MG63 (cell line): ENCODE data around the gene IVNS1ABP. TPM values are rescaled to one million over a fixed set of nuclear protein-coding genes. Genes with fewer than 3 reads are reported as not detected.
A peak's percentile ranks its signal among the peaks of the same experiment; 100 is the strongest.
"Not testable (repeated sequence)": the region's sequence is repeated elsewhere in the genome, so short reads cannot be mapped to it uniquely, and the experiment has no call there.

ENCODE experiments used
- DNase-seq: peaks from one replicate; pipeline ENCODE4 v3.0.0-alpha.2; 2020
- H3K27me3 ChIP-seq: fragments of 250-450 bp; sonication (Bioruptor Pico); 2 replicates; pipeline ENCODE4 v1.5.1; 2020; ENCODE audit warnings: mild to moderate bottlenecking, moderate library complexity
- H3K36me3 ChIP-seq: fragments of 250-450 bp; sonication (Bioruptor Pico); 2 replicates; pipeline ENCODE4 v1.5.1; 2020; ENCODE audit warnings: mild to moderate bottlenecking, moderate library complexity
- H3K4me3 ChIP-seq: fragments of 250-450 bp; sonication (Bioruptor Pico); 2 replicates; pipeline ENCODE4 v1.5.1; 2020; ENCODE audit warnings: mild to moderate bottlenecking, moderate library complexity
- H3K9me3 ChIP-seq: fragments of 250-450 bp; sonication (Bioruptor Pico); 2 replicates; pipeline ENCODE4 v1.5.1; 2020; ENCODE audit warnings: mild to moderate bottlenecking, moderate library complexity
- total RNA-seq: library from RNA; depleted of rRNA; stranded (reverse); fragments of >200 nt; shearing (Covaris generic); gene quantifications from 2 replicates; pipeline ENCODE4 v1.2.3, GENCODE V29; 2014; ENCODE audit warnings: low replicate concordance

Gene IVNS1ABP
- total RNA-seq, 1 experiment from 2014 or later, result 28.5 TPM

DNA sequence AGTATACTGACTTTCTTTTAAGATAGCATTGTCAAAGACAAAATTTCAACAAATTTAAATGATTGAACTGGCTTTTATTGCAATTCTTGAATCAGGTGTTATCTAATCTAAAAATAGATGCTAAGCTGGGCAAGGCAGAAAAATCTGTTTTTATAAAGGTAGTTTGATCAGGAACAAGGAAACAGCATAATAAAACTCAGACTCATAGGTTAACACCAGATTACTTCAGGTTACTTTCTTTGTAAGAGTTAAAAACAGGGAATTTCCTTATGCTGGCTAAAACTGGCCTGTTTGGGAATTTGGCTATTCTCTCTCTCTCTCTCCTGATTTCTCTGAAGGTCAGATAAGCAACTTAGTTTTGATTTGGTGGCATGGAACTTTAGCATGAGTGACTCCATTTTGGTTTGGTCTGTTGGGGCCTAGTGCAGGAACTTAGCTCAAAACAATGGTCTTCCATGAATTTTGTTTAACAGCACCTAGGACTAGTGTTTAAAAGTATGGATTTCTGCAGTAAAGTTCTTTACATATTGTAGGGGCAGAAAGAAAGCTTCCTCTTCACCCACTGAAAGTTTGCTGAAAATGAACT lies 24.2 kb upstream of the IVNS1ABP start:
- DNase-seq, result no peak
- Histone ChIP-seq H3K27me3 (no peaks in the 10 kb centered on the region), H3K9me3 (no peaks in the 10 kb centered on the region), H3K4me3 (no peak overlapping the region), H3K36me3 (no peaks in the 10 kb centered on the region)

DNA sequence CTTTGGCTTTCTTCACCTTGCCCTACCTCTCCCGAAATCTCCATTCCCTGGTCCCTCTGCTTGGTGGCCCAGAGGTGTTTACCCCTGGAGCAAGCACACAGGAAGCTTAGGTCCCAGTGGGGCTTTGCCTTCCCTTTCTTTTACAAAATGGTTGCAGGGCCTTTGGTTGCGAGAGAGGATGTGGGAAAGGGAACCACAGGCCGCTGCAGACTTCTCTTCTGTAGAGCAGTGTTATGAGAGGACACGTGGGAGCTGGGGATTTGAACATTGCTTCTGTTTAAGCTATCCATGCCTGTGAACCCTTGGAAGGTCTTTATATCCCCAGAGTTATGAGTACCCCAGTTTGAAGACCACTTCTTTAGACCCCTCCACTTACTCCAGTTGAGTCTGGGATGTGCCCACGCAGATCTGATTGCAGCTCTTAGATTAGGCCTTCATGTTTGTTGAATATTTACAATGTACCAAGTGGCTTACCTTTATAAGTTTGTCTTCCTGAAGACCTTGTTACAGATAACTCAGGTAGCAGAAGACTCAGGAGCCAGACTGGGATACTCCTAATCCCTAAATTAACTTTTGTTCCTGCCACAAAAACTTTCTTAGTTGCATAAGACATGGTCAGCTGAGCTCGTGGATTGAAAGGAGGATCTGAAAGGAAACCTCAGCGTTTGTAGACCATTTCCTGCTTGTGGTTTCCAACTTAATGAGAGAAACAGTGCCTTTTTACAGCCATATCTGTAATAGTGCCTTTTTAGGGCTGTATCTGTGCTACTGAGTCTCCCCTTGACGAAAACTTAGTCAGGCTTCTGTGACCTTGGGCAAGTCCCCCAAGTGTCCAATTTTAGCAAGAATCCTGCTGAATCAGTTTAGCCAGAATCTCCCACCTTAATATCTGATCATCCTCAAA lies 21.9 kb upstream of the IVNS1ABP start:
- Histone ChIP-seq H3K27me3 (no peaks in the 10 kb centered on the region), H3K4me3 (no peak overlapping the region), H3K9me3 (no peaks in the 10 kb centered on the region), H3K36me3 (no peaks in the 10 kb centered on the region)
- no peak for DNase-seq

DNA sequence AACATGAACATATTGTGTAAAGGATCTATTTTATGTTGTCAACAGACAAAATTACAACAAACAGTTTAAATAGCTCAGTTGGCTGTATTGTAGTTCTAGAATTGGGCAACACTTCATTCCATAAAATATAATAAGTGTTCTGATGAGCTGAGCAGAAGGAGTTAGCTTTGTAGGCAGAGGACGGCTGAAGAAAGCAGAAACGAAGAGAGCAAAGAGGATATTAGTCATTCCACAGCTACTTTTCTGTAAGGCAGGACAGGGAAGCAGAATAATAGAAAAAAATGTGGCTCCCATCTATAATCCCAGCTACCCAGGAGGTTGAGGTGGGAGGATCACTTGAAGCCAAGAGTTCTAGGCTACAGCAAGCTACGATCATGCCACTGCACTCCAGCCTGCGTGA lies 20.2 kb upstream of the IVNS1ABP start:
- no peak for DNase-seq
- Histone ChIP-seq H3K27me3 (no peaks in the 10 kb centered on the region), H3K36me3 (no peaks in the 10 kb centered on the region), H3K4me3 (no peak overlapping the region), H3K9me3 (no peaks in the 10 kb centered on the region)

DNA sequence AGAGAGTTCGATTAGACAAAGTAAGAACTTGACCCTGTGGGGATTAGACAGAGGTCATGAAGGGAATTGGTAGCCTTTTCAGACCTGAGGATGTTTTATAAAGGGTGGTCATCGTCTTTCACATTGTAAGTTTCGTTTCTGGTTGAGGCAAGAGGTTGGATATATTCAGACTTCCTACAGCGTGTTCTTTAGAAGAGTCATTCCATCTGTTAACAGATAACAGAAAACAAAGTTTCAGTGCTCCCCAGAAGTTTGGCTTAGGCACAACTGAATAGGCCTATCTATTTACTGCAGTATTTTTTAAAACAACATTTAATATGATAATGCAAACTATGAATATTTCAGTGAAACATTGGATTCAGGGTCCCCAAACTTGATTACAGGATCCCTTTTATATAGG lies 17.1 kb upstream of the IVNS1ABP start:
- Histone ChIP-seq H3K9me3 (no peaks in the 10 kb centered on the region), H3K27me3 (no peaks in the 10 kb centered on the region), H3K4me3 (no peak overlapping the region), H3K36me3 (no peaks in the 10 kb centered on the region)
- DNase-seq, result no peak

DNA sequence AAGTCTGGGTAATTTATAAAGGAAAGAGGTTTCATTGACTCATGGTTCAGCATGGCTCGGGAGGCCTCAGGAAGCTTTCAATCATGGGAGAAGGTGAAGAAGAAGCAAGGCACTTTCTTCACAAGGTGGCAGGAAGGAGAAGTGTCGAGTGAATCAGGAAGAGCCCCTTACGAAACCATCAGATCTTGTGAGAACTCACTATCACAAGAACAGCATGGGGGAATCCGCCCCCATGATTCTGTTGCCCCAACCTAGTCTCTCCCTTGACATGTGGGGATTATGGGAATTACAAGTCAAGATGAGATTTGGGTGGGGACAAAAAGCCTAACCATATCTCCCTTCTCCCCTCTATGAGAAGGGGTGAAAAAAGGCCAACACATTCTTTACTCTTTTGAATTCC lies 11.2 kb upstream of the IVNS1ABP start:
- DNase-seq, result no peak
- H3K9me3 ChIP-seq, result no peaks in the 10 kb centered on the region
- no peaks in the 10 kb centered on the region for H3K36me3 ChIP-seq
- H3K27me3 ChIP-seq, result no peaks in the 10 kb centered on the region
- no peak overlapping the region for H3K4me3 ChIP-seq

DNA sequence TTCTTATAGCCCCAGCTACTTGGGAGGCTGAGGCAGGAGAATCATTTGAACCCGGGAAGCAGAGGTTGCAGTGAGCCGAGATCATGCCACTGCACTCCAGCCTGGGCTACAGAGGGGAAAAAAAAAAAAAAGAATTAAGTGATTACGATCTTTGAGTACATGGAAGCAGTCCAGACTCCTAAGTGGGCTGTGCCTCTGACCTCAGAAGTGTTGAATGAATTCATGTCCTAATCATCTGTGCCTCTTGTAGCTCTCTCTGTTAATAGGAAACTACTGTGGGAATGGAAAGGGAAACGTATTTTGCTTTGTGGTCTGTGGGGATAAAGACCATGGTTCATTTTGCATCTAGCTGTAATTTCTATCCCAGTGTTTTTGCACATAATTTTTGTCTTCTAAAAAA lies 8.4 kb upstream of the IVNS1ABP start:
- DNase-seq, result no peak
- Histone ChIP-seq H3K27me3 (no peaks in the 10 kb centered on the region), H3K9me3 (0 out of 2 replicates have a peak, but pooled peaks cover 3% of the 10 kb centered on the region), H3K36me3 (no peaks in the 10 kb centered on the region), H3K4me3 (no peak overlapping the region)

DNA sequence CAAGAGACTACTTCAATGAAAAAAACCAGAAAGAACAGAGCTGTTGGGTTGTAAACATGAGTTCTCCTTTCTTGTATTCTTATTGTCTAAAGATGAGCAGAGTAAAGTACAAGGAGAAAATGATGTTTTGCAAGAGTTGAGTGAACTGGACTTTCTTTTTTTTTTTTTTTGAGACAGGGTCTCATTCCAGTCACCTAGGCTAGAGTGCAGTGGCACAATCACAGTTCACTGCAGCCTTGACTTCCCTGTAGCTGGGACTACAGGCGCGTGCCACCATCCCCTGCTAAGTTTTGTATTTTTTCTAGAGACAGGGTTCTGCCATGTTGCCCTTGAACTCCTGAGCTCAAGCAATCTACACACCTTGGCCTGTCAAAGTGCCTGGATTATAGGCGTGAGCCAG lies 7.1 kb upstream of the IVNS1ABP start:
- Histone ChIP-seq H3K4me3 (no peak overlapping the region), H3K27me3 (no peaks in the 10 kb centered on the region), H3K9me3 (0 out of 2 replicates have a peak, but pooled peaks cover 3% of the 10 kb centered on the region), H3K36me3 (no peaks in the 10 kb centered on the region)
- no peak for DNase-seq

DNA sequence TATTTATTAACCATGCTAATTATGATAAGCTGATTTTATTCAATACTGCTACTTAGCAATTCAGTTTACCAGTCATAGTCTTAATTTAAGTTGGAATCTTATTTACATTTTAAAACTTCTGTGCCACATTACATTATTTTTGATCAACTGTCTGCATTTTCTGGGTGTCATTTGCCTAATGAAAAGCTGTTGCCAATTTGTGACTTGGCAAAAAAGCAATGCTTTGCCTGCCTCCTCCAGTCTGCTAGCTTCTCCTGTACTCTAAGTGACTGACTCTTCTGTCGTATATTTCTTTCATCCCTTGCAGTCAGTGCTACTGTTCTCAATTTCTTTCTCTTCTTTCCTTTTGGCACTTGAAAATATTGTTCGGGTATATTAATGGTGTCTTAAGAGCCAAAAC lies 5.6 kb upstream of the IVNS1ABP start:
- DNase-seq, result no peak
- H3K9me3 ChIP-seq, result 0 out of 2 replicates have a peak, but pooled peaks cover 3% of the 10 kb centered on the region
- no peaks in the 10 kb centered on the region for H3K27me3 ChIP-seq
- H3K4me3 ChIP-seq, result no peak overlapping the region
- H3K36me3 ChIP-seq, result no peaks in the 10 kb centered on the region

DNA sequence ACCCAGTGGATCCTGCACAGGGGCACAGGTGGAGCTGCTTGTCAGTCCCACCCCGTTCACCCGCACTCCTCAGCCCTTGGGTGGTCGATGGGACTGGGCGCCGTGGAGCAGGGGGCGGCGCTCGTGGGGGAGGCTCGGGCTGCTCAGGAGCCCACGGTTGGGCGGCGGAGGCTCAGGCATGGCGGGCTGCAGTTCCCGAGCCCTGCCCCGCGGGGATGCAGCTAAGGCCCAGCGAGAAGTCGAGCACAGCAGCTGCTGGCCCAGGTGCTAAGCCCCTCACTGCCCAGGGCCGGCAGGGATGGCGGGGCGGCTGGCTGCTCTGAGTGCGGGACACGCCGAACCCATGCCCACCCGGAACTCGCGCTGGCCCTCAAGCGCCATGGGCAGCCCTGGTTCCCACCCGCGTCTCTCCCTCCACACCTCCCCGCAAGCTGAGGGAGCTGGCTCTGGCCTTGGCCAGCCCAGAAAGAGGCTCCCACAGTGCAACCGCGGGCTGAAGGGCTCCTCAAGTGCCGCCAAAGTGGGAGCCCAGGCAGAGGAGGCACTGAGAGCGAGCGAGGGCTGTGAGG lies 4.7 kb upstream of the IVNS1ABP start:
- not testable (repeated sequence) for H3K27me3 ChIP-seq, DNase-seq, H3K36me3 ChIP-seq, H3K4me3 ChIP-seq, H3K9me3 ChIP-seq

DNA sequence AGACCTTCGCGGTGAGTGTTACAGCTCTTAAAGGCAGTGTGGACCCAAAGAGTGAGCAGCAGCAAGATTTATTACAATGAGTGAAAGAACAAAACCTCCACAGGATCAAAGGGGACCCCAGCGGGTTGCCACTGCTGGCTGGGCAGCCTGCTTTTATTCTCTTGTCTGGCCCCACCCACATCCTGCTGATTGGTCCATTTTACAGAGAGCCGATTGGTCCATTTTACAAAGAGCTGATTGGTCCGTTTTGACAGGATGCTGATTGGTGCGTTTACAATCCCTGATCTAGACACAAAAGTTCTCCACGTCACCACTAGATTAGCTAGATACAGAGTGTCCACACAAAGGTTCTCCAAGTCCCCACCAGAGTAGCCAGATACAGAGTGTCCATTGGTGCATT lies 4.1 kb upstream of the IVNS1ABP start:
- not testable (repeated sequence) for H3K36me3 ChIP-seq, H3K4me3 ChIP-seq, H3K27me3 ChIP-seq, H3K9me3 ChIP-seq, DNase-seq

DNA sequence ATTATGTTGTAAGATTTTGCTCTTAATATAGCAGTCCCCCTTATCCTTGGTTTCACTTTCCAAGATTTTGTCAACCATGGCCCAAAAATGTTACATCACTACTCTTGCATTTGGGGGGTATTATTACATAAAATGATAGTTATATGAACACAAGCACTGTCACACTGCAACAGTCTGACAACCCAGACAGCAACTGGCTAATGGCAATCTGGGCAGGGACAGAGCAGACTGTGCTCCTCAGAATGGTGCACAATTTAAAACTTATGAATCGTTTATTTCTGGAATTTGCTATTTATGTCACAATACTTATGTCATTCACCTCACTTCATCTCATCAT lies 2.1 kb upstream of the IVNS1ABP start:
- no peak for DNase-seq
- no peaks in the 10 kb centered on the region for H3K27me3 ChIP-seq
- H3K9me3 ChIP-seq, result 0 out of 2 replicates have a peak, but pooled peaks cover 3% of the 10 kb centered on the region
- peaks cover 7% of the 10 kb centered on the region for H3K36me3 ChIP-seq
- no peak overlapping the region for H3K4me3 ChIP-seq

DNA sequence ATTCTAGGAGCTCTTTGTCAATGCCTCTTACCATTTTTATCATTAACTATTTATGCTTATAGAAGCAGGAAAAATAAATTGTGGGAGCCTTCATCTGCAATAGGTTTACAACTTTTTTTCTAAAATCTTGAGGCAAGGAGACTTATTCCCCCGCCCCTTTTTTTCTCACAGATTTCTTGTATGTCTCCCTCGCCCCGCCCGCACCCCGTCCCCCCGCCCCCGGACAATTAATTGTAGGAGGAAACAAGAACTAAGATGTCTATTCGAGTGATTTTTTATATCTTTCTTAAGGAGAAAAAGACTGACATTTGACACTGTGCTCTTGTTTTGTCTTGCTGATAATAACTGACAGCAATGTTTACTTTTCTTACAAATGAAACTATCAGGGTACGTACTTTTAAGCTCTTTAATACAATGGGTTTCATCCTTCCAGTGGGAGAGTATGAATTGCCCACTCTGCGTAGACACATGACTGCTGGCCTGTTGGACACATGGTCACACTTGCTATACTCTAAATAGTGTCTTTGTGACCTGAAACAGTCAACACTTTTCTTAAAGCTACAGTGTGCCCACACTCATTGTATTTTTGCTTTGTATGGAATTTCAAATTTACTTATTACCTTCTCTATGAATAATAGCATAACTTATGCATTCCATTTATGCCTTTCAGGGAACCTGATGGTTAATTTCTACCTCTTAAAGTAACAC lies 1.5 kb upstream of the IVNS1ABP start:
- Histone ChIP-seq H3K4me3 (peak overlapping the region; percentile 73; the same call in 1 of the 2 replicates), H3K36me3 (peaks cover 7% of the 10 kb centered on the region), H3K9me3 (0 out of 2 replicates have a peak, but pooled peaks cover 3% of the 10 kb centered on the region), H3K27me3 (no peaks in the 10 kb centered on the region)
- DNase-seq, result no peak

DNA sequence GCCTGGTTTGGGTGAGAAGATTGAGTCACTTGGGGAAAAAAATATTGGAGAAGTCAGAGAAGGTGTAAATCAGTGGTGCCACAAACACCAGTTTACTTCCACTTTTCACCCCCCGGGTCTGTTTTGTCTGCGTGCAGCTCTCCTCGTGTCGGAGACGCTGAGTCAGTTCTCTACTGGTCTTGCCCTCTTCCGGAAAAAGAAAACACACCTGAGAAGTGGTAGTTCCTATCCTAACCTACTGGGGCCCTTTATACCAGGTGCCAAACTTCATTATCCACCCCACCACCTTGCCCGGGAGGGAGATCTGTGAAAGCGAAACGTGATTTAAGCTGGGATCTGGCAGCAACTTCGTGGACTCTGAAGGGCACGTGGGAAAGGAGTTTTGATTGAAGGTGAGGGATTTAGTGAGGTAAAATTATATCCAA lies 855 bp upstream of the IVNS1ABP start:
- Histone ChIP-seq H3K27me3 (no peaks in the 10 kb centered on the region), H3K36me3 (peaks cover 12% of the 10 kb centered on the region), H3K9me3 (0 out of 2 replicates have a peak, but pooled peaks cover 3% of the 10 kb centered on the region), H3K4me3 (peak overlapping the region; percentile 73)
- DNase-seq, result peak; percentile 27

DNA sequence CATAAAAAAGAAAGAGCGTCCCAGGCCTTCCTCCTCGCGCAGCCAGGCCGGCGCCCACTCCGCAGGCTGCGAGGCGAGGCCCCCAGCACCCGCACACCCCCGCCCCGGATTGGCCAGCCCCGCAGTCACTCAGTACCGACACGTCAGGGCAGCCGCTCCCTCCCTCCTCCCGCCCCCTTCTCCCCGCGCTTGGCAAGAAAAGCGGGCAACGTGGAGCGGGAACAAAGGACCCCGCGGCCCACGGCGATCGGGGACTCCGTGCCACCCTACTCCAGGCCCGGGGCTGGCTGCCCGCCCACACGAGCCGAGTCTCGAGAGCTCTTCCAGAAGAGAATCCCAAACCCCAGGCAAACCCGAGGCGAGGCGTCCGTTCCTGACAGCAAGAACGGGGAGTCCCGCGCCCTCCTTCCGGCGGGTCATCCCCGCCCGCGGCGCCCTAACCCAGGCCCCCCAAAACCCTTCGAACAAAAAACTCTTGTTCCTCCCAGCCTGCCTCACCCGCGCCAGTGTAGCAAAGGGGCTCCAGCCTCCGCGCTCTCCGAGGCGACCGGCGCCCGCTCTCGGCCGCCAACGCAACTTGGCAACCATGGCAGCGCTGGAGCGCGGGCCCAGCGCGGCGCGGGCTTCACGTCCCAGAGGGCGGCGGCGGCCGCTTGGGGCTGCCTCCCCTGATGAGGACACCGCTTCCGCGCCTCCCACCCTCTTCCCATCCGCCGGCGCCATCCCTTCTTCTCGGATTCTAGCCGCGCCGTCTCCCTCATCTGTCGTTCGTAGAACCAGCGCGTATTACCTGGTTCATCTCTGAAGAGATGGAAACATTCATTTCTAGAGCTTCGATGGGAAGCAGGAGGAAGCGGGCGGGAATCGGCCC lies 645 bp downstream of the IVNS1ABP start:
- H3K9me3 ChIP-seq, result 0 out of 2 replicates have a peak, but pooled peaks cover 1% of the 10 kb centered on the region
- H3K27me3 ChIP-seq, result no peaks in the 10 kb centered on the region
- DNase-seq, result peak; percentile 98
- peak overlapping the region; percentile 73 for H3K4me3 ChIP-seq
- H3K36me3 ChIP-seq, result peaks cover 12% of the 10 kb centered on the region

DNA sequence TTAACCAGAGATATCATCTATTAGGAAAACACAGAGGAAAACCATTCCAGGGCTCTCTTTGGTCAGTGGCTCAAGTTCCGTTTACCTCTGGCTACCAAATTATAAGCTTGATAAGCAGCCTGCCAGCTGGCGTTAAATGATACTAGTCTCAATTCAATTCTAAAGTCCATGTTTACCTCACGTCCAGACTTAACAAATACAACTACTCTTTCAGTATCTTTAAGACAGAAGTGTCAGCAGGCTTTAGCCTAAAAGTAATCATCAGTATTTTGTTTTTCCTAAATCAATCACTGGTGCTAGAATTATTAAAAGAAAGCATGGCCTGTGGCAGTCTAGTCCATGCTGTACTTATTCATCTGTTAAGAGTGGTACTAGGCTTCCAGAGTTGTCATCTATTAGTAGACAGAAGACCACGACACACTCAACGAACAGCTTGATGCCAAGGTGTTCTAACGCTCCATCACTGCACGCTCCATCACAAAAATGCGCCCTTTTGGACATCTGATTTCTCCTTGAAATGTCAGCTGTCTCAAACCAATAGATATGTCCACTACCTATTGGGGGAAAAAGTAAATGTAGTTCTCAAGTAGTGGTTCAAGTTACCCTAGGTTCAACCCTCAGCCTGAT lies 1.5 kb downstream of the IVNS1ABP start:
- Histone ChIP-seq H3K4me3 (peak overlapping the region; percentile 73), H3K27me3 (no peaks in the 10 kb centered on the region), H3K9me3 (no peaks in the 10 kb centered on the region), H3K36me3 (peaks cover 13% of the 10 kb centered on the region)
- no peak for DNase-seq

DNA sequence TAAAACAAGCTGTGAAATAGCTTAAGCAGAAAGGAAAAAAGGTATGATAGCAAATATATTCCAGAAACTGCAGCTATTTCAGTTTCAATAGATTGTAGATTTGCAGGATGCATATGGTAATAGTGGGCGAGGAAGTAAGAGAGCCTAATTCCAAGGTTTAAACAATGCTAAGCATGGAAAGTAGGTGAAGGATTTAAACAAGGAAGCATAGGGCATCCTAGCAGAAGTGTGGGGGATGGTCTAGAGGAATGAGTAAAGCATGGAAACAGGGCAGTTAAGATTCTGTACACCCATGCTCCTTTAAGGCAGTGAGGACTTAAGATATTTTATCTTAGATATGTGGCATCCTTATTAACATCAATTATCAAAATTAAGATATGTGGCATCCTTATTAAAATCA lies 2.6 kb downstream of the IVNS1ABP start:
- H3K27me3 ChIP-seq, result no peaks in the 10 kb centered on the region
- no peak for DNase-seq
- peak overlapping the region; percentile 73 for H3K4me3 ChIP-seq

More for the DNA sequence above, 2.6 kb downstream of the IVNS1ABP start:
- H3K9me3 ChIP-seq, result no peaks in the 10 kb centered on the region
- peaks cover 24% of the 10 kb centered on the region for H3K36me3 ChIP-seq
